ENCODE measurements around the gene SMIM35. TPM values are rescaled to one million over a fixed set of nuclear protein-coding genes. Genes with fewer than 3 reads are reported as not detected.

SMIM35 gene
- total and polyA plus RNA-seq, 2 of the 4 experiments (the other 2 are of a cell fraction) = not detected

- Histone ChIP-seq H3K4me2 (ENCODE audit: low read depth, low read length) (no peak overlapping the region), H3K18ac (ENCODE audit: low read depth, low read length) (no peak overlapping the region), H3K23ac (ENCODE audit: low read depth, low read length) (no peak overlapping the region), H3K27ac (ENCODE audit: insufficient read depth, low read length) (no peak overlapping the region), H3K9me1 (ENCODE audit: insufficient read depth, low read length) (no peaks in the 10 kb centered on the region), H2BK5ac (ENCODE audit: low read depth, low read length, poor library complexity, severe bottlenecking) (no peak overlapping the region), H2AK5ac (ENCODE audit: low read depth, low read length) (no peak overlapping the region), H2AK9ac (replicated peaks; ENCODE audit: low read depth, low read length, poor library complexity) (no peak overlapping the region), H2BK20ac (ENCODE audit: low read depth, low read length) (no peak overlapping the region), H3K14ac (replicated peaks; ENCODE audit: low read depth, low read length) (no peak overlapping the region), H3K4ac (ENCODE audit: low read depth, low read length) (no peak overlapping the region), H2AFZ (replicated peaks; ENCODE audit: low read length, poor library complexity) (no peak overlapping the region), H3K27me3 (ENCODE audit: control insufficient read depth, insufficient read depth, low read length) (peaks cover 2% of the 10 kb centered on the region; the same call in 1 of the 2 replicates), H3K36me3 (ENCODE audit: control insufficient read depth, insufficient read depth, low read length) (no peaks in the 10 kb centered on the region), H3K79me1 (ENCODE audit: low read depth in 1 of 2, low read length in 2 of 2) (no peaks in the 10 kb centered on the region), H2BK15ac (ENCODE audit: low read depth, low read length) (no peak overlapping the region), H3K56ac (ENCODE audit: extremely low read depth, insufficient read depth, low read length) (no peak overlapping the region), H3K9ac (ENCODE audit: low read depth, low read length) (no peak overlapping the region), H4K20me1 (ENCODE audit: insufficient read depth, low read length) (no peaks in the 10 kb centered on the region), H3K9me3 (ENCODE audit: control insufficient read depth, insufficient read depth, low read length) (no peaks in the 10 kb centered on the region), H2BK120ac (ENCODE audit: low read depth, low read length) (no peak overlapping the region), H4K5ac (ENCODE audit: low read depth, low read length) (no peak overlapping the region), H4K91ac (ENCODE audit: insufficient read depth, low read depth, low read length) (no peak overlapping the region), H3K4me1 (ENCODE audit: control insufficient read depth, insufficient read depth, low read length) (no peaks in the 10 kb centered on the region), H4K8ac (ENCODE audit: low read depth in 2 of 2, low read length in 2 of 2) (no peak overlapping the region), H3K4me3 (ENCODE audit: insufficient read depth, low read depth, low read length) (no peak overlapping the region)
- intact Hi-C loops (cut with micrococcal nuclease) = no loop called here
- no peak for DNase-seq
- WGBS, 2 experiments (ENCODE audit: extremely low coverage in 2 of 2, insufficient read length in 1 of 2) = no CpG with 5 or more reads among the region's 1 CpG
- ATAC-seq (ENCODE audit: low read depth) = no peak
- TF ChIP-seq MAFK (IDR thresholded peaks at IDR 0.05; ENCODE audit: low read depth, low read length) = no peak
- no peak for TF ChIP-seq MXI1 (IDR thresholded peaks at IDR 0.05; ENCODE audit: borderline replicate concordance, low read depth, low read length)
- TF ChIP-seq NFE2L2 (IDR thresholded peaks at IDR 0.05; ENCODE audit: low read depth, low read length) = no peak
- TF ChIP-seq FOS (IDR thresholded peaks at IDR 0.05; ENCODE audit: low read depth, low read length) = no peak
- no peak for TF ChIP-seq CTCF (conservative IDR thresholded peaks at IDR 0.05; ENCODE audit: low read depth, low read length)
- CTCF ChIA-PET = interaction anchor here (1.5 kb wide), 1 partner anchor 9 kb away, joined by 4 read pairs; no protein-coding TSS in a partner anchor
- in situ Hi-C loops (cut with MboI; ENCODE audit: low sequenced_read_pairs) = no loop called here
- BruUV-seq (replicated peaks) = no TSS peak
- dilution Hi-C loops (cut with HindIII; ENCODE audit: low sequenced_read_pairs, unreplicated experiment) = no loop called here
- POLR2A ChIA-PET (ENCODE audit: unreplicated experiment) = no interaction called here
Measured at GRCh38 chr11:117959438-117960149, 127.2 kb downstream of the SMIM35 start.
